ENCODE measurements around the gene DBP.

DBP gene

GRCh38 chr19:48628486-48629296, 8.5 kb downstream of the DBP start:
- H3K27me3 ChIP-seq (replicated peaks; ENCODE audit: control insufficient read depth, insufficient read depth, low read length, poor library complexity, severe bottlenecking) = no peaks in the 10 kb centered on the region
- H3K4me3 ChIP-seq (ENCODE audit: insufficient read depth, low read depth, low read length, poor library complexity, severe bottlenecking) = no peak overlapping the region
- H3K36me3 ChIP-seq (ENCODE audit: control insufficient read depth, insufficient read depth, low read length) = peaks cover 38% of the 10 kb centered on the region
- DNase-seq = no peak
- H3K4me1 ChIP-seq (ENCODE audit: control insufficient read depth, insufficient read depth, low read length, poor library complexity, severe bottlenecking) = peaks cover 24% of the 10 kb centered on the region
- no peak overlapping the region for H3K27ac ChIP-seq (ENCODE audit: insufficient read depth, low read length, poor library complexity, severe bottlenecking)
- H3K9me3 ChIP-seq (ENCODE audit: control insufficient read depth, low read length) = no peaks in the 10 kb centered on the region

- no peak for DNase-seq
- Histone ChIP-seq H3K4me3 (ENCODE audit: insufficient read depth, low read depth, low read length, poor library complexity, severe bottlenecking) (no peak overlapping the region), H3K9me3 (ENCODE audit: control insufficient read depth, low read length) (no peaks in the 10 kb centered on the region), H3K4me1 (ENCODE audit: control insufficient read depth, insufficient read depth, low read length, poor library complexity, severe bottlenecking) (peaks cover 24% of the 10 kb centered on the region), H3K27ac (ENCODE audit: insufficient read depth, low read length, poor library complexity, severe bottlenecking) (no peak overlapping the region), H3K36me3 (ENCODE audit: control insufficient read depth, insufficient read depth, low read length) (peaks cover 32% of the 10 kb centered on the region), H3K27me3 (replicated peaks; ENCODE audit: control insufficient read depth, insufficient read depth, low read length, poor library complexity, severe bottlenecking) (no peaks in the 10 kb centered on the region)
These were observed 9.3 kb downstream of the DBP start for GRCh38 chr19:48627865-48628314.

GRCh38 chr19:48627201-48627864, 9.8 kb downstream of the DBP start:
- no peak for DNase-seq
- Histone ChIP-seq H3K9me3 (ENCODE audit: control insufficient read depth, low read length) (no peaks in the 10 kb centered on the region), H3K27me3 (replicated peaks; ENCODE audit: control insufficient read depth, insufficient read depth, low read length, poor library complexity, severe bottlenecking) (no peaks in the 10 kb centered on the region), H3K27ac (ENCODE audit: insufficient read depth, low read length, poor library complexity, severe bottlenecking) (no peak overlapping the region), H3K4me3 (ENCODE audit: insufficient read depth, low read depth, low read length, poor library complexity, severe bottlenecking) (no peak overlapping the region), H3K4me1 (ENCODE audit: control insufficient read depth, insufficient read depth, low read length, poor library complexity, severe bottlenecking) (peaks cover 24% of the 10 kb centered on the region), H3K36me3 (ENCODE audit: control insufficient read depth, insufficient read depth, low read length) (peaks cover 26% of the 10 kb centered on the region)

GRCh38 chr19:48625891-48626327, 11.3 kb downstream of the DBP start:
- Histone ChIP-seq H3K4me1 (ENCODE audit: control insufficient read depth, insufficient read depth, low read length, poor library complexity, severe bottlenecking) (peaks cover 24% of the 10 kb centered on the region), H3K9me3 (ENCODE audit: control insufficient read depth, low read length) (no peaks in the 10 kb centered on the region), H3K27me3 (replicated peaks; ENCODE audit: control insufficient read depth, insufficient read depth, low read length, poor library complexity, severe bottlenecking) (no peaks in the 10 kb centered on the region), H3K36me3 (ENCODE audit: control insufficient read depth, insufficient read depth, low read length) (peaks cover 15% of the 10 kb centered on the region), H3K4me3 (ENCODE audit: insufficient read depth, low read depth, low read length, poor library complexity, severe bottlenecking) (no peak overlapping the region), H3K27ac (ENCODE audit: insufficient read depth, low read length, poor library complexity, severe bottlenecking) (no peak overlapping the region)
- DNase-seq = no peak

- peaks cover 17% of the 10 kb centered on the region for H3K4me1 ChIP-seq (ENCODE audit: control insufficient read depth, insufficient read depth, low read length, poor library complexity, severe bottlenecking)
- peaks cover 7% of the 10 kb centered on the region for H3K36me3 ChIP-seq (ENCODE audit: control insufficient read depth, insufficient read depth, low read length)
- no peak for DNase-seq
- H3K4me3 ChIP-seq (ENCODE audit: insufficient read depth, low read depth, low read length, poor library complexity, severe bottlenecking) = no peak overlapping the region
- no peaks in the 10 kb centered on the region for H3K27me3 ChIP-seq (replicated peaks; ENCODE audit: control insufficient read depth, insufficient read depth, low read length, poor library complexity, severe bottlenecking)
- H3K9me3 ChIP-seq (ENCODE audit: control insufficient read depth, low read length) = no peaks in the 10 kb centered on the region
- H3K27ac ChIP-seq (ENCODE audit: insufficient read depth, low read length, poor library complexity, severe bottlenecking) = peak overlapping the region; percentile 58
These were observed 12.1 kb downstream of the DBP start for GRCh38 chr19:48624791-48625723.

- Histone ChIP-seq H3K4me3 (ENCODE audit: insufficient read depth, low read depth, low read length, poor library complexity, severe bottlenecking) (peak overlapping the region; percentile 39), H3K27me3 (replicated peaks; ENCODE audit: control insufficient read depth, insufficient read depth, low read length, poor library complexity, severe bottlenecking) (no peaks in the 10 kb centered on the region), H3K36me3 (ENCODE audit: control insufficient read depth, insufficient read depth, low read length) (no peaks in the 10 kb centered on the region), H3K9me3 (ENCODE audit: control insufficient read depth, low read length) (no peaks in the 10 kb centered on the region), H3K4me1 (ENCODE audit: control insufficient read depth, insufficient read depth, low read length, poor library complexity, severe bottlenecking) (peaks cover 22% of the 10 kb centered on the region), H3K27ac (ENCODE audit: insufficient read depth, low read length, poor library complexity, severe bottlenecking) (peak overlapping the region; percentile 58)
- peak; percentile 84 to 91 (median 88) for DNase-seq
These were observed 13.0 kb downstream of the DBP start for GRCh38 chr19:48624067-48624594.

- no peaks in the 10 kb centered on the region for H3K27me3 ChIP-seq (replicated peaks; ENCODE audit: control insufficient read depth, insufficient read depth, low read length, poor library complexity, severe bottlenecking)
- H3K9me3 ChIP-seq (ENCODE audit: control insufficient read depth, low read length) = no peaks in the 10 kb centered on the region
- H3K4me1 ChIP-seq (ENCODE audit: control insufficient read depth, insufficient read depth, low read length, poor library complexity, severe bottlenecking) = peaks cover 24% of the 10 kb centered on the region
- DNase-seq = no peak
- peak overlapping the region; percentile 39 for H3K4me3 ChIP-seq (ENCODE audit: insufficient read depth, low read depth, low read length, poor library complexity, severe bottlenecking)
- peak overlapping the region; percentile 58 for H3K27ac ChIP-seq (ENCODE audit: insufficient read depth, low read length, poor library complexity, severe bottlenecking)
- H3K36me3 ChIP-seq (ENCODE audit: control insufficient read depth, insufficient read depth, low read length) = no peaks in the 10 kb centered on the region
These were observed 13.6 kb downstream of the DBP start for GRCh38 chr19:48623556-48624066.

GRCh38 chr19:48619692-48620585, 17.2 kb downstream of the DBP start:
- H3K4me3 ChIP-seq (ENCODE audit: insufficient read depth, low read depth, low read length, poor library complexity, severe bottlenecking) = peak overlapping the region; percentile 93
- H3K36me3 ChIP-seq (ENCODE audit: control insufficient read depth, insufficient read depth, low read length) = peaks cover 28% of the 10 kb centered on the region
- H3K4me1 ChIP-seq (ENCODE audit: control insufficient read depth, insufficient read depth, low read length, poor library complexity, severe bottlenecking) = peaks cover 46% of the 10 kb centered on the region
- H3K27me3 ChIP-seq (replicated peaks; ENCODE audit: control insufficient read depth, insufficient read depth, low read length, poor library complexity, severe bottlenecking) = no peaks in the 10 kb centered on the region
- DNase-seq = no peak
- H3K27ac ChIP-seq (ENCODE audit: insufficient read depth, low read length, poor library complexity, severe bottlenecking) = peak overlapping the region; percentile 88
- H3K9me3 ChIP-seq (ENCODE audit: control insufficient read depth, low read length) = no peaks in the 10 kb centered on the region
